OCI-LY3 (cell line): ENCODE results near the gene TEX22.

Source experiments
- EZH2phosphoT487 ChIP-seq: fragments of 200-600 bp; shearing (Covaris generic); IDR thresholded peaks from 2 replicates; pipeline ENCODE4 v1.6.1; 2018; ENCODE audit warnings: antibody characterized with exemption, mixed run types, low read depth
- TF ChIP-seq, protein P1 (sequence below): fragments of 200-600, 300-600 bp; sonication (generic); IDR thresholded peaks from 2 replicates; pipeline ENCODE4 v1.5.1; 2014; ENCODE audit warnings: antibody characterized with exemption, low read length, low read depth

DNA sequence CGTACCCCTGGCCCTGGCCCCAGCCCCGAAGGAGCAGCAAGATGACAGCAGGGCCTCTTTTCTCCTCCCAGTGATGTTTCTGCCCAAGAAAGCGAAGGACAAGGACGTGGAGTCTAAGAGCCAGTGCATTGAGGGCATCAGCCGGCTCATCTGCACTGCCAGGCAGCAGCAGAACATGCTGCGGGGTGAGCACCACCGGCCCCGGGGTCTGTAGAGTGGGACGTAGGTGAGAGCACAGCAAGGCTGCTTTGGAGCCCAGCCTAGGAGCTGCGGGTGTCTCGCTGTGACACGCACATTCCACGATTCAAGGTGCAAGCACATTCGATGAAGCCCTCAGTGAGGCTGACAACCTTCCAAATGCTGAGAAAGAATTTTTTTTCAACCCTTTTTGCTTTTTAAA, 5.2 kb upstream of the TEX22 start:
- TF ChIP-seq, protein P1, sequence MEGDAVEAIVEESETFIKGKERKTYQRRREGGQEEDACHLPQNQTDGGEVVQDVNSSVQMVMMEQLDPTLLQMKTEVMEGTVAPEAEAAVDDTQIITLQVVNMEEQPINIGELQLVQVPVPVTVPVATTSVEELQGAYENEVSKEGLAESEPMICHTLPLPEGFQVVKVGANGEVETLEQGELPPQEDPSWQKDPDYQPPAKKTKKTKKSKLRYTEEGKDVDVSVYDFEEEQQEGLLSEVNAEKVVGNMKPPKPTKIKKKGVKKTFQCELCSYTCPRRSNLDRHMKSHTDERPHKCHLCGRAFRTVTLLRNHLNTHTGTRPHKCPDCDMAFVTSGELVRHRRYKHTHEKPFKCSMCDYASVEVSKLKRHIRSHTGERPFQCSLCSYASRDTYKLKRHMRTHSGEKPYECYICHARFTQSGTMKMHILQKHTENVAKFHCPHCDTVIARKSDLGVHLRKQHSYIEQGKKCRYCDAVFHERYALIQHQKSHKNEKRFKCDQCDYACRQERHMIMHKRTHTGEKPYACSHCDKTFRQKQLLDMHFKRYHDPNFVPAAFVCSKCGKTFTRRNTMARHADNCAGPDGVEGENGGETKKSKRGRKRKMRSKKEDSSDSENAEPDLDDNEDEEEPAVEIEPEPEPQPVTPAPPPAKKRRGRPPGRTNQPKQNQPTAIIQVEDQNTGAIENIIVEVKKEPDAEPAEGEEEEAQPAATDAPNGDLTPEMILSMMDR = no peak
- TF ChIP-seq EZH2phosphoT487 = no peak
